Activated CD4-positive, alpha-beta memory T cell treated with anti-CD3 and anti-CD28 coated beads for 36 hours (primary cell): ENCODE results near the gene RNF130. TPM values are rescaled to one million over a fixed set of nuclear protein-coding genes. Genes with fewer than 3 reads are reported as not detected.
"Not testable (repeated sequence)": the region's sequence is repeated elsewhere in the genome, so short reads cannot be mapped to it uniquely, and the experiment has no call there.

Source experiments
- CTCF ChIA-PET: fragments of 350-600 bp; sonication (Branson Sonifier 250); formaldehyde crosslinking; loops from one replicate; lab custom pipeline; 2021; ENCODE audit warnings: antibody characterized with exemption, inconsistent platforms; lab: Charles Lee
- POLR2A ChIA-PET: fragments of 350-600 bp; sonication (Branson Sonifier 250); formaldehyde crosslinking; loops from one replicate; lab custom pipeline; 2021; ENCODE audit warnings: antibody characterized with exemption; lab: Charles Lee
- DNase-seq: peaks from one replicate; pipeline ENCODE4 v3.0.0-alpha.2; 2020
- H3K27ac Mint-ChIP-seq: one replicate; pipeline ENCODE4 v1.8.0; 2021; ENCODE audit warnings: mixed read lengths
- H3K27me3 Mint-ChIP-seq: one replicate; pipeline ENCODE4 v1.8.0; 2021; ENCODE audit warnings: mixed read lengths
- H3K36me3 Mint-ChIP-seq: one replicate; pipeline ENCODE4 v1.8.0; 2021; ENCODE audit warnings: mixed read lengths
- H3K4me1 Mint-ChIP-seq: one replicate; pipeline ENCODE4 v1.8.0; 2021; ENCODE audit warnings: low read depth, mixed read lengths
- H3K4me3 Mint-ChIP-seq: one replicate; pipeline ENCODE4 v1.8.0; 2021; ENCODE audit warnings: mild to moderate bottlenecking, mixed read lengths
- H3K9me3 Mint-ChIP-seq: one replicate; pipeline ENCODE4 v1.8.0; 2021; ENCODE audit warnings: mixed read lengths
- intact Hi-C: fragments of 100-400 bp; cut with micrococcal nuclease; formaldehyde crosslinking; loops from one replicate; pipeline ENCODE4 v1.15.1; 2023
- total RNA-seq, 2 experiments: library from RNA; stranded (reverse); gene quantifications; one replicate each; pipeline ENCODE4 v1.2.3, GENCODE V29; 2021

Gene RNF130
- total RNA-seq, 2 experiments from 2014 or later: 9.9 to 10.1 TPM

DNA sequence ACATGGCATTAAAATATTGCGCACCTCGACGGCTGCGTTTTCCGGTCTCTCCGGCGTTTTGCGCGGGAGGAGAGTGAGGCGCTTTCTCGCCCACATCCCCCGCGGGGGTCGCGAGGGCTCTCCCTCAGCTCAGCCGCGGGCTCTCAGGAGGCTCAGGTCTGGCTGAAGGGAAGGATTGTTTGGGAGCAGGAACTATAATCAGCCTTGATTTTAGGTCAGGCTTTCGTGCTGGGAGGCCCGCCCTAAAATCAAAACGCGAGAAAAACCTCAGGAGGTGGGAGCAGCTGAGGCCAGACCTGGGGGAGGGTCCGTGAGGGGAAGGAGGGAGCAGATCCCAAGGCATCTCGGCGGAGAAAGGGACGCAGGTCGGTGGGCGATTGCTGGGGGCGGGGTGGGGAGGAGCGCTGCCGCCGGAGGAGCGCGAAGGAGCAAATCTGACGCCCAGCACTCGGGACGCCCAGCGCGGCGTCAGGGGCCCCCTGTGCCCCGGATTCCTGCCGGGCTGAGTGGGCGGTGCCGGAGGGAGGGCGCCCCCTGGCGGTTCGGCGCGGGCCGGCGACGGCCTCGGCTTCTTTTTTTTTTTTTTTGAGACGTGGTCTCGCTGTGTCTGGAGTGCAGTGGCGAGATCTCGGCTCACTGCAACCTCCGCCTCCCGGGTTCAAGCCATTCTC lies 18.7 kb upstream of the RNF130 start:
- peak overlapping the region; percentile 43 for H3K27ac Mint-ChIP-seq
- intact Hi-C loops: loop anchor here (1.0 to 5.0 kb wide), 5 partner anchors 18 to 329 kb away; partner anchors contain the start of genes MRNIP and TBC1D9B

DNA sequence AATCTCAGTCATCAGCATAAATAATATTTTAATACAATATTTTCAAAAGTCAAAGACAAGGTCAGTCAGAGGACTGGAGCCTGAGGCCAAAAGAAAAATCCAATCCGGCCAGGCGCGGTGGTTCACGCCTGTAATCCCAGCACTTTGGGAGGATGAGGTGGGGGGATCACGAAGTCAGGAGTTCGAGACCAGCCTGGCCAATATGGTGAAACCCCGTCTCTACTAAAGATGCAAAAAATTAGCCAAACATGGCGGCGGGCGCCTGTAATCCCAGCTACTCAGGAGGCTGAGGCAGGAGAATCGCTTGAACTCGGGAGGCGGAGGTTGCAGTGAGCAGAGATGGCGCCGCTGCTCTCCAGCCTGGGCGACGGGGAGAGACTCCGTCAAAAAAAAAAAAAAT lies 18.1 kb upstream of the RNF130 start:
- H3K4me3 Mint-ChIP-seq, H3K27me3 Mint-ChIP-seq, DNase-seq, H3K36me3 Mint-ChIP-seq, POLR2A ChIA-PET, H3K27ac Mint-ChIP-seq, H3K9me3 Mint-ChIP-seq: not testable (repeated sequence)
- intact Hi-C loops: loop anchor here (1.0 to 5.0 kb wide), 5 partner anchors 17 to 329 kb away; partner anchors contain the start of genes MRNIP and TBC1D9B
- CTCF ChIA-PET: interaction anchor here (0.6 to 3.0 kb wide), 5 partner anchors 8 to 214 kb away, joined by 3 to 20 read pairs (median 4); partner anchors contain the start of gene RASGEF1C
- peaks cover 18% of the 10 kb centered on the region for H3K4me1 Mint-ChIP-seq

More for the DNA sequence above, 18.7 kb upstream of the RNF130 start:
- no peaks in the 10 kb centered on the region for H3K9me3 Mint-ChIP-seq
- H3K36me3 Mint-ChIP-seq: no peaks in the 10 kb centered on the region
- ChIA-PET CTCF (interaction anchor here (0.6 to 3.0 kb wide), 7 partner anchors 9 to 239 kb away, joined by 3 to 20 read pairs (median 4); partner anchors contain the start of gene RASGEF1C), POLR2A (no interaction called here)
- peak overlapping the region; percentile 75 for H3K4me3 Mint-ChIP-seq
- no peaks in the 10 kb centered on the region for H3K27me3 Mint-ChIP-seq
- H3K4me1 Mint-ChIP-seq: peaks cover 15% of the 10 kb centered on the region
- DNase-seq: peak; percentile 87

DNA sequence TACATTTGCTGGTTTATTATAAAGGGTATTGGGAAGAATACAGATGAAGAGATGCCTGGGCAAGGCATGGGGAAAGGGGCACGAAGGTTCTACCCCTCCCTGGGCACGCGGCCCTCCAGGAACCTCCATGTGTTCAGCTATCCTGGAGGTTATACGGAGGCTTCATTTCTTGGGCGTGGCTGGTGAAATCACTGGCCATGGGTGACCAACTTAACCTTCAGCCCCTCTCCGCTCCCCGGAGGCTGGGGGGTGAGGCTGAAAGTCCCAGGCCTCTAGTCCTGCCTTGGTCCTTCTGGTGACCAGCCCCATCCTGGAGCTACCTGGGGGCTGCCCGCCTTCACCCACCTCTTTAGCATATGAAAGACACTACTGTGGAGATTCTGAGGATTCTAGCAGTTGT lies 17.0 kb upstream of the RNF130 start:
- H3K4me1 Mint-ChIP-seq: peaks cover 20% of the 10 kb centered on the region
- ChIA-PET POLR2A (no interaction called here), CTCF (no interaction called here)
- H3K9me3 Mint-ChIP-seq: no peaks in the 10 kb centered on the region
- H3K4me3 Mint-ChIP-seq: no peak overlapping the region
- H3K27me3 Mint-ChIP-seq: peaks cover 5% of the 10 kb centered on the region
- no peak overlapping the region for H3K27ac Mint-ChIP-seq
- H3K36me3 Mint-ChIP-seq: no peaks in the 10 kb centered on the region
- no peak for DNase-seq
- intact Hi-C loops: no loop called here

DNA sequence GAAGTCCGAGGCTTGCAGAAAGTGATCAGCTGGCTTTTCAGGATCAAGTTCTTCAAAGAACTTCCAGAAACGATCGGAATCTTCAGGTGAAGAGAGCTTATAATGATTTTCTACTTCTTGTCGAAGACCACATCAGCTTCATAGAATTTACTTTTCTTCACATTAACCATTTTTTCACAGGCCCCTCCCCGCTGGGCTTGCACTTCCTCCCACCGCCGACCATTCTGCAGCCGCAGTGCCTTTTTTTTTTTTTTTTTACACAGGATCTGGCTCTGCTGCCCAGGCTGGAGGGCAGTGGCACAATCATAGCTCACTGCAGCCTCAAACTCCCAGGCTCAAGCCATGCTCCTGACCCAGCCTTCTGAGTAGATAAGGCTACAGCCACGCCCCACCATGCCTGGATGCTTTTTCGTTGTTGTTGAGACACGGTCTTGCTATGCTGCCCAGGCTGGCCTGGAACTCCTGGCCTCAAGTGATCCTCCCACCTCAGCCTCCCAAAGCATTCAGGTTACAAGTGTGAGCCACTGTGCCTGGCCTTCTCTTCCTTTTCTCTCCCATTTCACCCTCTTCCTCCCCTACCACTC lies 15.3 kb upstream of the RNF130 start:
- DNase-seq: no peak
- Mint-ChIP-seq H3K4me3 (no peak overlapping the region), H3K9me3 (no peaks in the 10 kb centered on the region), H3K4me1 (peaks cover 20% of the 10 kb centered on the region), H3K27me3 (peaks cover 9% of the 10 kb centered on the region), H3K27ac (no peak overlapping the region), H3K36me3 (no peaks in the 10 kb centered on the region)
- intact Hi-C loops: no loop called here
- CTCF ChIA-PET: interaction anchor here (0.7 kb wide), 1 partner anchor 529 kb away, joined by 3 read pairs; no protein-coding TSS in a partner anchor
- POLR2A ChIA-PET: interaction anchor here (0.6 kb wide), 1 partner anchor 376 kb away, joined by 3 read pairs; no protein-coding TSS in a partner anchor

DNA sequence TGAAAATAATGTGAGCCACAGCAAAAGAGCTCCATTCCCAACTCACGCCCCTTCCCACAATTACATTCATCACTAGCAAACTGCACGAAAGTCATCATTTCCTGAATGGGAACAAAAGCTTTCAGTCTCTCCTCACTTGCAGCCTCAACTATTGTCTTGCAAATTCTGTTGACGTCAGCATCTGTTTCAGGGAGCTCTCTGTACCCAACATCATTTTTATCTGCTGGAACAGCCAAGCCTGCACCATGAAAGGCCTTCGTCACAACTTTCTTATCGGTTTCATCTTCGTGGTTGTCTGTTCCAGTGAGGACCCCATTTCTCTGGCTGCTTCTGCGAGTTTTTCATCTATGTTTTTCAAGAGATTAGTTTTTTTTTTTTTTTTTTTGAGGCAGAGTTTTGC lies 14.3 kb upstream of the RNF130 start:
- intact Hi-C loops: no loop called here
- no peak overlapping the region for H3K4me3 Mint-ChIP-seq

DNA sequence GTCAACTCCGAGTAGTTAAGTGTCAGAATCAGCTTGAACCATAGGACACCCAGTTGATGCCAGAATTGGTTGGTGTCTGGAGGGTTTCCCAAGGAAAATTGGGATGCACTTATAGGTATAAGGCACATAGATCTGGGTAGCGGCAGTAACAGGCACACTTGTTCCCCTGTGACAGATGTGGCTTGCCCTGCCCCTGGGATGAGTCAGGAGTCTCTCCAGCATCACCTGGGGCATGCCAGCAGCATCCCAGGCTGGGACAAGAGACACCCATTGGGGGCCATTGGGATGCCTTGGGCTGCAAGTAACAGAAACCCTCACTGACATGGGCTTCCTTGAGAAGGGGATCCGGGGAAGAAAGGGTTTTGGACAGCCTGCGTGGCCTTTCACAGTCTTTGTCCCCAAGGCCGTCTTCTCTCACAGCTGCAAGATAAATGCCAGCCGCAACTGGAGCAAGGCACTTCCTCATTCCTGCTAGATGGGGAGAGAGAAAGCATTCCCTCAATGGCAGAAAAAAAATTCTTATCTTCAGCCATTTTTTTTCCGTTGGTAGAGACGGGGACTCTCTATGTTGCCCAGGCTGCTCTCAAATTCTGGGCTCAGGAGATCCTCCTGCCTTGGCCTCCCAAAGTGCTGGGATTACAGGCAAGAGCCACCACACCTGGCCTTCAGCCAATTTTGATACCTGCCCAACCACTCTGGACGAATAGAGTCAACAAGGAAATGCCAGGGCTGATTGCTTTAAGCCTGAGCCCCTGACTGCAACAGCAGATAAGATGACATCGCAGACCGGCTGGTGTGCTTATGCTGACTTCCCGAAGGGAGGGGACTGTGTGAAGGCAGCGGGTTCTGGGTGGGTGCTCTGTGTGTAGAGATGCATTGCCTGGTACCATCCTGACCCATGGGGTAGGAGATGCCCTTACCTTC lies 13.3 kb upstream of the RNF130 start:
- intact Hi-C loops: no loop called here
- ChIA-PET POLR2A (no interaction called here), CTCF (no interaction called here)
- Mint-ChIP-seq H3K9me3 (no peaks in the 10 kb centered on the region), H3K27me3 (peaks cover 22% of the 10 kb centered on the region), H3K4me3 (no peak overlapping the region), H3K36me3 (no peaks in the 10 kb centered on the region), H3K27ac (no peak overlapping the region), H3K4me1 (peaks cover 22% of the 10 kb centered on the region)
- no peak for DNase-seq

More for the DNA sequence above, 14.3 kb upstream of the RNF130 start:
- ChIA-PET POLR2A (no interaction called here), CTCF (no interaction called here)
- Mint-ChIP-seq H3K36me3 (no peaks in the 10 kb centered on the region), H3K27ac (no peak overlapping the region), H3K9me3 (no peaks in the 10 kb centered on the region), H3K4me1 (peaks cover 18% of the 10 kb centered on the region), H3K27me3 (peaks cover 15% of the 10 kb centered on the region)
- DNase-seq: no peak

DNA sequence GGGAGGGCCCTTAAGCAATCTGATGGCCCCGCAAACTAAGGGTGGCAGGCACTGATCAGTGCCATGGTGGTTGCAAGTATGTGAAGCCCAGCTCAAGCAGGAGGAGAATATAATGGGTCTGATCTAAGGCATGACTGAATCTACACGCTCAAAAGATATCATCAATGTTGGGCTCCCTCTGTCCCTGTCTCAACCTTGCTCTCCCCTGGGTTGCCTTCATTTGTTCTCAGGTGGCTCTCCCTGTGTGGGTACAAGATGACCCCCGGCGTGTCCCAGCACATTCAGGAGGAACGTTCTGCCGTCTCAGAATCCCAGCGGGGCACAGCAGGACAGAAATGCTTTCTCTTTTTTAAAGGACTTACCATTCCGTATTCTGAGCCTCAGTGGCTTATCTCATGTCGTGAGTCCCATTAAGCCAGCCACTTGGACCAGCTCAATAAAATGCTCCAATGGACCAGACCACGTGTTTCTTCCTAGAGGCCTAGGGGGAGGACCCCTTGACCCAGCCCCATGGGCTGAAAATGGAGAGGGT lies 12.0 kb upstream of the RNF130 start:
- Mint-ChIP-seq H3K36me3 (no peaks in the 10 kb centered on the region), H3K4me1 (peaks cover 22% of the 10 kb centered on the region), H3K9me3 (no peaks in the 10 kb centered on the region), H3K27ac (no peak overlapping the region), H3K4me3 (no peak overlapping the region), H3K27me3 (peaks cover 33% of the 10 kb centered on the region)
- CTCF ChIA-PET: interaction anchor here (0.6 kb wide), 1 partner anchor 32 kb away, joined by 3 read pairs; no protein-coding TSS in a partner anchor
- intact Hi-C loops: no loop called here
- no peak for DNase-seq
- POLR2A ChIA-PET: no interaction called here

DNA sequence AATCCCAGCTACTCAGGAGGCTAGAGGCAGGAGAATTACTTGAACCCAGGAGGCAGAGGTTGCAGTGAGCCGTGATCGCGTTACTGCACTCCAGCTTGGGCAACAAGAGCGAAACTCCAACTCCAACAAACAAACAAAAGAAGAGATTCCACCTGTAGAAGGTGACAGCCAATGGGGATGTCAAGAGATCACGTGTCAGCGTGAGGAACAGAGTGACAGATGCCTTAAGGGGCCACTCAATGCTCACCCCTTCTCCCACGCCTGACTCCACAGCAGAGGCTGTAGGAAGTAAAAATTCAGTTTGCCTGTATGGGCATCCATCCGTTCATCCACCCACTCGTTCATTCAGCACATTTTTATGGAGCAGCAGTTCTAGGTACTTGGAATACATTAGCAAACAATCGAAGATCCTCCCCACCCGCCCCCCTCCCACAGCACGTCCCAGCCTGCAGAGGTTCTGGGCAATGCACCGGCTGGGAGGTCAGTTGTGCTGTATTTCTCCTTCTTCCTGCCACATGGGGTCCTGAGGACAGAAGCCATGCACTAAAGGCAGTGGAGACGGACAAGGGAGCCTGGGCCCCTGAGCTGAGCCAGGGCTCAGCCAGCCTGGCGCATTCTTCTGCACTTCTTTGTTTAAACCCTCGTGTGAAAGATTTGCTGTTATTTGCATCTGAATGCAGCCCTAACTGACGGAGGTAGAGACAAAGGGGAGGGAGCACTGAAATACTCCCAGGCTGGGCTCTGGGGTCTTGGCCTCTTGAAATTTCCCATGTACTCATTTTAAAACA lies 11.3 kb upstream of the RNF130 start:
- Mint-ChIP-seq H3K36me3 (no peaks in the 10 kb centered on the region), H3K4me3 (no peak overlapping the region), H3K9me3 (no peaks in the 10 kb centered on the region), H3K4me1 (peaks cover 22% of the 10 kb centered on the region), H3K27me3 (peaks cover 33% of the 10 kb centered on the region), H3K27ac (no peak overlapping the region)
- intact Hi-C loops: no loop called here
- ChIA-PET CTCF (interaction anchor here (0.6 to 2.7 kb wide), 2 partner anchors 8 to 31 kb away, joined by 3 to 20 read pairs; no protein-coding TSS in a partner anchor), POLR2A (no interaction called here)
- DNase-seq: no peak

DNA sequence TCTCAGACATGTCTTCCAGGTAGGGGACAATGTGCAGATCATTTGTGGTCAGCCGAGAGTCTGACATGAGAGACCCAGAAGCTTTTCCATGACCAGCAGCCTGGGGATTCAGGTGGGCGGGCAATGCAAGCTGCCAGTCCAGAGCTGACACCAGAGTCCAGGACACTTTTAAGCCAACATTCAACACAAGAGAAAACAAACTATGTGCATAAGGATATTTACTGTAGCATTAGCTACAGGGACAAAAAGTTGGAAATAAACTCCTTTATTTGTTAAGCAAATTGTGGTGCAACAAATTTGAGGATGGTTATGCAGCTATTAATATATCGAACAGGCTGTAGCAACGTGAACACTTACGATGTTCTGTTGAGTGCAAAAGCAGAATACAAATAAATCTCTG lies 9.9 kb upstream of the RNF130 start:
- Mint-ChIP-seq H3K4me3 (no peak overlapping the region), H3K4me1 (peaks cover 21% of the 10 kb centered on the region), H3K36me3 (no peaks in the 10 kb centered on the region), H3K27me3 (peaks cover 33% of the 10 kb centered on the region), H3K27ac (no peak overlapping the region), H3K9me3 (no peaks in the 10 kb centered on the region)
- POLR2A ChIA-PET: no interaction called here
- no peak for DNase-seq
- intact Hi-C loops: no loop called here
- CTCF ChIA-PET: interaction anchor here (1.2 to 2.7 kb wide), 2 partner anchors 10 to 280 kb away, joined by 5 to 20 read pairs; no protein-coding TSS in a partner anchor

DNA sequence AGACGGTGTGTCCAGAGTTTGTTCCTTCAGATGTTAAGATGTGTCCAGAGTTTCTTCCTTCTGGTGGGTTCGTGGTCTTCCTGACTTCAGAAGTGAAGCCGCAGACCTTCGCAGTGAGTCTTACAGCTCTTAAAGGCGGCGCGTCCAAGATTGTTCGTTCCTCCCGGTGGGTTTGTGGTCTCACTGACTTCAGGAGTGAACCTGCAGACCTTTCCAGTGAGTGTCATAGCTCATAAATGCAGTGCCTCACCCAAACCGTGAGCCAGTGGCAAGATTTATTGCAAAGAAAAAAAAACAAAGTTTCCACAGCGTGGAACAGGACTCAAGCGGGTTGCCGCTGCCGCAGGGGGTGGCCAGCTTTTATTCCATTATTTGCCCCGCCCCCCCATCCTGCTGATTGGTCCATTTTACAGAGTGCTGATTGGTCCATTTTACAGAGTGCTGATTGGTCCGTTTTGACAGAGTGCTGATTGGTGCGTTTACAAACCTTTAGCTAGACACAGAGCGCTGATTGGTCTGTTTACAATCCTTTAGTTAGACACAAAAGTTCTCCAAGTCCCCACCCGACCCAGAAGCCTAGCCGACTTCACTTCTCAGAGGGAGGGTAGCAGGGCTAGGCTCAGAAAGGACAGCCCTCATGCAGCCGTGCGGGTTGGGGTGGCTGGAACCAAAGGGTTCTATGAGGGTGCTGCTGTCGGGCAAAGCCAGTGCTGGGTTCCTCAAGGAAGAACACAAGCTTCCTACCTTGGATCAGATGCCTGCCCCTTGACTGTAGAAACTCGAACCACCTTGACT lies 9.1 kb upstream of the RNF130 start:
- peaks cover 16% of the 10 kb centered on the region for H3K4me1 Mint-ChIP-seq
- no peak overlapping the region for H3K27ac Mint-ChIP-seq
- H3K4me3 Mint-ChIP-seq: peak overlapping the region; percentile 65
- ChIA-PET CTCF (interaction anchor here (1.4 to 2.7 kb wide), 2 partner anchors 10 to 214 kb away, joined by 4 to 20 read pairs; no protein-coding TSS in a partner anchor), POLR2A (no interaction called here)
- H3K36me3 Mint-ChIP-seq: no peaks in the 10 kb centered on the region
- H3K9me3 Mint-ChIP-seq: no peaks in the 10 kb centered on the region
- peak; percentile 62 for DNase-seq
- intact Hi-C loops: no loop called here
- H3K27me3 Mint-ChIP-seq: peaks cover 33% of the 10 kb centered on the region
